Fibroblast of skin of scalp (primary cell): Measurements from ENCODE around the gene NKD1.
"Not testable (repeated sequence)": the region's sequence is repeated elsewhere in the genome, so short reads cannot be mapped to it uniquely, and the experiment has no call there.

Experiments used
- DNase-seq: peaks from one replicate; pipeline ENCODE4 v3.0.0-alpha.2; 2013

The NKD1 gene

GRCh38 chr16:50520451-50521245, 27.5 kb upstream of the NKD1 start:
- DNase-seq: no peak

GRCh38 chr16:50521246-50521900, 26.8 kb upstream of the NKD1 start:
- no peak for DNase-seq

- DNase-seq: no peak
Measured at GRCh38 chr16:50522324-50522723, 25.9 kb upstream of the NKD1 start.

GRCh38 chr16:50523710-50524109, 24.5 kb upstream of the NKD1 start:
- DNase-seq: no peak

- DNase-seq: no peak
Measured at GRCh38 chr16:50525262-50525661, 22.9 kb upstream of the NKD1 start.

GRCh38 chr16:50525716-50526115, 22.5 kb upstream of the NKD1 start:
- no peak for DNase-seq

- DNase-seq: no peak
Measured at GRCh38 chr16:50526249-50526648, 21.9 kb upstream of the NKD1 start.

- no peak for DNase-seq
Measured at GRCh38 chr16:50526796-50527195, 21.4 kb upstream of the NKD1 start.

GRCh38 chr16:50528820-50529219, 19.4 kb upstream of the NKD1 start:
- no peak for DNase-seq

GRCh38 chr16:50529334-50529733, 18.9 kb upstream of the NKD1 start:
- DNase-seq: no peak

GRCh38 chr16:50530277-50531236, 17.6 kb upstream of the NKD1 start:
- no peak for DNase-seq

GRCh38 chr16:50531359-50531758, 16.8 kb upstream of the NKD1 start:
- no peak for DNase-seq

- DNase-seq: no peak
Measured at GRCh38 chr16:50531901-50532300, 16.3 kb upstream of the NKD1 start.

GRCh38 chr16:50532576-50532975, 15.6 kb upstream of the NKD1 start:
- no peak for DNase-seq

GRCh38 chr16:50533317-50533716, 14.9 kb upstream of the NKD1 start:
- DNase-seq: no peak

GRCh38 chr16:50534091-50534490, 14.1 kb upstream of the NKD1 start:
- no peak for DNase-seq

GRCh38 chr16:50534556-50534955, 13.6 kb upstream of the NKD1 start:
- DNase-seq: no peak

GRCh38 chr16:50534958-50535357, 13.2 kb upstream of the NKD1 start:
- no peak for DNase-seq

GRCh38 chr16:50535506-50536257, 12.5 kb upstream of the NKD1 start:
- no peak for DNase-seq

- not testable (repeated sequence) for DNase-seq
Measured at GRCh38 chr16:50536258-50536645, 11.9 kb upstream of the NKD1 start.

- no peak for DNase-seq
Measured at GRCh38 chr16:50537533-50538290, 10.5 kb upstream of the NKD1 start.
